ENCODE measurements around the gene STK38. TPM values are rescaled to one million over a fixed set of nuclear protein-coding genes. Genes with fewer than 3 reads are reported as not detected.

The STK38 gene
- total and polyA plus RNA-seq, 2 of the 13 experiments (the other 11 are each of a cell fraction or from before 2014, with no cell fraction given), result 10.3 to 20.7 TPM

DNA sequence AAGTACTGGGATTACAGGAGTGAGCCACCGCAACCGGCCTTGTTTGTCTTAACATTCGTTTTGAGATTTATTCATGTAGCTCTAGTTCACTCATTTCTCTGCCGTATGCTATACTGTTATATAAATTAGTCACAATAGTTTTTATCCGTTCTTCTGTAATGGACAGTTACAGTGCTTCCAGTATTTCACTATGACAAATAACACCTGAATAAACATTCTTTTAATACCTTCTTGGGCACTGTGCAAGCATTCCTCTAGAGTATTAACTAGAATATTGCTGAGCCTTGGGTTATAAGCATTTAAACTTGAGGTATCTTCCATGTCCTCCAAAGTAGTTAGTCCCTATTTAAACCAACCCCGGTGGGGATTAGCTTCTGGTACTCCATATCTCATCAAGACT is 45.6 kb downstream of the STK38 start:
- Histone ChIP-seq H3K36me3 (replicated peaks in 1 of 2; ENCODE audit: control insufficient read depth in 1 of 2, insufficient read depth in 2 of 2, low read length in 2 of 2) (peaks cover 8 to 19% of the 10 kb centered on the region in 2 experiments), H3K27ac (ENCODE audit: extremely low read length, insufficient read depth, low read length) (no peak overlapping the region), H3K4me3 (replicated peaks in 1 of 3; ENCODE audit: insufficient read depth in 1 of 3, low read depth in 2 of 3, low read length in 3 of 3) (no peak overlapping the region), H3K27me3 (ENCODE audit: control insufficient read depth in 1 of 2, insufficient read depth in 2 of 2, low read length in 2 of 2) (no peaks in the 10 kb centered on the region), H4K20me1 (ENCODE audit: insufficient read depth, low read length) (no peaks in the 10 kb centered on the region), H2AFZ (ENCODE audit: low read length) (no peak overlapping the region), H3K4me1 (ENCODE audit: insufficient read depth, low read length) (peaks cover 12% of the 10 kb centered on the region), H3K4me2 (ENCODE audit: low read depth, low read length) (no peak overlapping the region), H3K9ac (ENCODE audit: insufficient read depth, low read depth, low read length) (no peak overlapping the region), H3K79me2 (ENCODE audit: insufficient read depth, low read length) (no peaks in the 10 kb centered on the region), H3K9me3 (ENCODE audit: low read length) (no peaks in the 10 kb centered on the region)
- no peak for DNase-seq (ENCODE audit: low spot score)
- in situ Hi-C loops (cut with HindIII; ENCODE audit: extremely low pct_ligation_motif_present, low pct_unique_long_range_greater_than_20kb), result no loop called here
- no TSS peak for BruUV-seq (replicated peaks)
- intact Hi-C loops (cut with micrococcal nuclease; ENCODE audit: unreplicated experiment), result no loop called here
- TF ChIP-seq, protein P1, sequence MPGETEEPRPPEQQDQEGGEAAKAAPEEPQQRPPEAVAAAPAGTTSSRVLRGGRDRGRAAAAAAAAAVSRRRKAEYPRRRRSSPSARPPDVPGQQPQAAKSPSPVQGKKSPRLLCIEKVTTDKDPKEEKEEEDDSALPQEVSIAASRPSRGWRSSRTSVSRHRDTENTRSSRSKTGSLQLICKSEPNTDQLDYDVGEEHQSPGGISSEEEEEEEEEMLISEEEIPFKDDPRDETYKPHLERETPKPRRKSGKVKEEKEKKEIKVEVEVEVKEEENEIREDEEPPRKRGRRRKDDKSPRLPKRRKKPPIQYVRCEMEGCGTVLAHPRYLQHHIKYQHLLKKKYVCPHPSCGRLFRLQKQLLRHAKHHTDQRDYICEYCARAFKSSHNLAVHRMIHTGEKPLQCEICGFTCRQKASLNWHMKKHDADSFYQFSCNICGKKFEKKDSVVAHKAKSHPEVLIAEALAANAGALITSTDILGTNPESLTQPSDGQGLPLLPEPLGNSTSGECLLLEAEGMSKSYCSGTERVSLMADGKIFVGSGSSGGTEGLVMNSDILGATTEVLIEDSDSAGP (CRISPR knock-in tag; IDR thresholded peaks at IDR 0.05; ENCODE audit: borderline replicate concordance), result no peak
- TF ChIP-seq NFE2 (CRISPR knock-in tag; IDR thresholded peaks at IDR 0.05), result no peak
- TF ChIP-seq ELF3 (CRISPR knock-in tag; IDR thresholded peaks at IDR 0.05), result no peak
- WGBS (ENCODE audit: low lambda C conversion rate), result 94% methylated on average over 6 of the region's 6 CpGs
- no peak for FAIRE-seq
- CTCF ChIA-PET (ENCODE audit: low intra/inter-chr PET ratio, low total read pairs), result no interaction called here
- ATAC-seq, result no peak
- POLR2A ChIA-PET, result no interaction called here

DNA sequence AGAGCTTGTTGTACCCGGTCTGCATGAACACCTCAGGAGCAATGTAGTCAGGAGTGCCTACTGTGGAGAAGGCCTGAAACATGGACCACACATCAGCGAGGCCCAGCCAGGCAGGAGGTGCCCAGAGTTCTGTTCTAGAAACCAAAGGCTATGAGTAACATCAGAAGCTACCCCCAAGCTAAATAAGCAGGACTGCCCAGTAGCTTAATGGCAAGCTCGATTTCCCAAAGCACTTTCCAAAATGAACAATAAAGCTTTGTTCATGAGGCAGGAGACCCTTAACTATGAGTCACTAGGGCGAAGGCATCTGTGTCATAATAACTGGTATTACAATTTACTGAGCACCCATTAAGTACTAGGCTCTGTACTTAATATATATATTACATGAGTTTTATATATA is 47.4 kb downstream of the STK38 start:
- FAIRE-seq (no peak), DNase-seq (ENCODE audit: low spot score) (no peak), ATAC-seq (no peak)
- Histone ChIP-seq H3K9me3 (ENCODE audit: low read length) (no peaks in the 10 kb centered on the region), H3K27me3 (ENCODE audit: control insufficient read depth in 1 of 2, insufficient read depth in 2 of 2, low read length in 2 of 2) (no peaks in the 10 kb centered on the region), H3K27ac (ENCODE audit: extremely low read length, insufficient read depth, low read length) (no peak overlapping the region), H3K4me2 (ENCODE audit: low read depth, low read length) (no peak overlapping the region), H3K4me3 (replicated peaks in 1 of 3; ENCODE audit: insufficient read depth in 1 of 3, low read depth in 2 of 3, low read length in 3 of 3) (no peak overlapping the region), H2AFZ (ENCODE audit: low read length) (no peak overlapping the region), H3K4me1 (ENCODE audit: insufficient read depth, low read length) (peaks cover 3% of the 10 kb centered on the region), H4K20me1 (ENCODE audit: insufficient read depth, low read length) (no peaks in the 10 kb centered on the region), H3K79me2 (ENCODE audit: insufficient read depth, low read length) (no peaks in the 10 kb centered on the region), H3K9ac (ENCODE audit: insufficient read depth, low read depth, low read length) (no peak overlapping the region), H3K36me3 (replicated peaks in 1 of 2; ENCODE audit: control insufficient read depth in 1 of 2, insufficient read depth in 2 of 2, low read length in 2 of 2) (peaks cover 8 to 34% of the 10 kb centered on the region in 2 experiments)
- intact Hi-C loops (cut with micrococcal nuclease; ENCODE audit: unreplicated experiment) (no loop called here), in situ Hi-C loops (cut with HindIII; ENCODE audit: extremely low pct_ligation_motif_present, low pct_unique_long_range_greater_than_20kb) (no loop called here)
- ChIA-PET CTCF (ENCODE audit: low intra/inter-chr PET ratio, low total read pairs) (no interaction called here), POLR2A (interaction anchor here (0.8 kb wide), 1 partner anchor 59 kb away, joined by 3 read pairs; no protein-coding TSS in a partner anchor)
- 92% methylated on average over 3 of the region's 4 CpGs for WGBS (ENCODE audit: low lambda C conversion rate)
- no TSS peak for BruUV-seq (replicated peaks)
- TF ChIP-seq ZNF138 (CRISPR knock-in tag; IDR thresholded peaks at IDR 0.05; ENCODE audit: low read depth), result no peak
- TF ChIP-seq ZNF33B (CRISPR knock-in tag; IDR thresholded peaks at IDR 0.05), result no peak
- TF ChIP-seq ZNF253 (CRISPR knock-in tag; IDR thresholded peaks at IDR 0.05; ENCODE audit: borderline replicate concordance), result no peak
- no peak for TF ChIP-seq CREB1 (IDR thresholded peaks at IDR 0.05)
- TF ChIP-seq CREB1 (CRISPR knock-in tag; IDR thresholded peaks at IDR 0.05), result no peak
- TF ChIP-seq SALL2 (CRISPR knock-in tag; IDR thresholded peaks at IDR 0.05), result no peak
- no peak for TF ChIP-seq HOXA3 (CRISPR knock-in tag; IDR thresholded peaks at IDR 0.05)
- TF ChIP-seq TP53 (CRISPR knock-in tag; conservative IDR thresholded peaks at IDR 0.05), result no peak
- no peak for TF ChIP-seq CHCHD3 (CRISPR knock-in tag; IDR thresholded peaks at IDR 0.05)
- TF ChIP-seq, protein P2, sequence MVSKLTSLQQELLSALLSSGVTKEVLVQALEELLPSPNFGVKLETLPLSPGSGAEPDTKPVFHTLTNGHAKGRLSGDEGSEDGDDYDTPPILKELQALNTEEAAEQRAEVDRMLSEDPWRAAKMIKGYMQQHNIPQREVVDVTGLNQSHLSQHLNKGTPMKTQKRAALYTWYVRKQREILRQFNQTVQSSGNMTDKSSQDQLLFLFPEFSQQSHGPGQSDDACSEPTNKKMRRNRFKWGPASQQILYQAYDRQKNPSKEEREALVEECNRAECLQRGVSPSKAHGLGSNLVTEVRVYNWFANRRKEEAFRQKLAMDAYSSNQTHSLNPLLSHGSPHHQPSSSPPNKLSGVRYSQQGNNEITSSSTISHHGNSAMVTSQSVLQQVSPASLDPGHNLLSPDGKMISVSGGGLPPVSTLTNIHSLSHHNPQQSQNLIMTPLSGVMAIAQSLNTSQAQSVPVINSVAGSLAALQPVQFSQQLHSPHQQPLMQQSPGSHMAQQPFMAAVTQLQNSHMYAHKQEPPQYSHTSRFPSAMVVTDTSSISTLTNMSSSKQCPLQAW (CRISPR knock-in tag; IDR thresholded peaks at IDR 0.05), result no peak
- TF ChIP-seq, protein P1 (CRISPR knock-in tag; IDR thresholded peaks at IDR 0.05; ENCODE audit: borderline replicate concordance), result no peak
- no peak for TF ChIP-seq ATRX (CRISPR knock-in tag; IDR thresholded peaks at IDR 0.05; ENCODE audit: borderline replicate concordance)
- no peak for TF ChIP-seq TCF7 (IDR thresholded peaks at IDR 0.05; ENCODE audit: low read depth)
